ENCODE results near the gene PPP1CC. TPM values are rescaled to one million over a fixed set of nuclear protein-coding genes. Genes with fewer than 3 reads are reported as not detected.

Gene PPP1CC
- total and polyA plus RNA-seq, 2 donors (not counting 3 experiments of a cell fraction or from before 2014, with no cell fraction given) = 67.1 to 139 TPM

GRCh38 chr12:110704231-110704630 is 38.5 kb downstream of the PPP1CC start:
- FAIRE-seq (no peak), DNase-seq (ENCODE audit: low read depth, low spot score) (no peak)
- Histone ChIP-seq H3K9me3 (replicated peaks; ENCODE audit: control insufficient read depth, insufficient read depth, low read length) (no peaks in the 10 kb centered on the region), H3K4me3 (replicated peaks in 1 of 3; ENCODE audit: insufficient read depth in 1 of 3, low read depth in 1 of 3, low read length in 3 of 3) (no peak overlapping the region), H3K36me3 (ENCODE audit: control insufficient read depth in 2 of 2, extremely low read depth in 1 of 2, insufficient read depth in 2 of 2, low read length in 2 of 2) (no peaks in the 10 kb centered on the region), H3K4me1 (ENCODE audit: control insufficient read depth, extremely low read depth, insufficient read depth, low read length) (no peaks in the 10 kb centered on the region), H3K79me2 (ENCODE audit: control insufficient read depth, insufficient read depth, low read length) (no peaks in the 10 kb centered on the region), H3K27me3 (ENCODE audit: control insufficient read depth in 2 of 2, insufficient read depth in 2 of 2, low read length in 2 of 2) (no peaks in the 10 kb centered on the region), H2AFZ (ENCODE audit: low read depth, low read length) (no peak overlapping the region), H3K27ac (ENCODE audit: insufficient read depth, low read depth, low read length) (no peak overlapping the region), H3K9me1 (replicated peaks; ENCODE audit: control insufficient read depth, extremely low read depth, insufficient read depth, low read length) (no peaks in the 10 kb centered on the region), H3K9ac (replicated peaks; ENCODE audit: extremely low read depth, insufficient read depth, low read length) (no peak overlapping the region), H4K20me1 (replicated peaks; ENCODE audit: control insufficient read depth, extremely low read depth, insufficient read depth, low read length) (no peaks in the 10 kb centered on the region), H3K4me2 (ENCODE audit: insufficient read depth, low read length) (no peak overlapping the region)
- CTCF ChIA-PET = interaction anchor here (1.1 to 2.2 kb wide), 3 partner anchors 12 to 184 kb away, joined by 3 to 9 read pairs (median 4); no protein-coding TSS in a partner anchor
- TF ChIP-seq FOS (IDR thresholded peaks at IDR 0.05; ENCODE audit: borderline replicate concordance, insufficient read depth, low read length) (no peak), MYC (IDR thresholded peaks at IDR 0.05; ENCODE audit: low read depth, low read length) (no peak), GATA2 (IDR thresholded peaks at IDR 0.05; ENCODE audit: insufficient read depth, insufficient read length, low read depth, low read length) (no peak), EZH2 (IDR thresholded peaks at IDR 0.05; ENCODE audit: borderline replicate concordance, low read depth, low read length, severe bottlenecking) (no peak), MAX (IDR thresholded peaks at IDR 0.05; ENCODE audit: insufficient read depth, insufficient read length) (no peak)
- BruUV-seq (replicated peaks) = no TSS peak
- dilution Hi-C loops (cut with MboI; ENCODE audit: extremely low pct_ligation_motif_present, low sequenced_read_pairs) (no loop called here), intact Hi-C loops (cut with micrococcal nuclease) (loop anchor here (2.0 kb wide), 1 partner anchor 123 kb away; no protein-coding TSS in a partner anchor)
- POLR2A ChIA-PET = no interaction called here

- no TSS peak for BruUV-seq (replicated peaks)
- Histone ChIP-seq H3K9me1 (replicated peaks; ENCODE audit: control insufficient read depth, extremely low read depth, insufficient read depth, low read length) (no peaks in the 10 kb centered on the region), H3K9me3 (replicated peaks; ENCODE audit: control insufficient read depth, insufficient read depth, low read length) (no peaks in the 10 kb centered on the region), H3K9ac (replicated peaks; ENCODE audit: extremely low read depth, insufficient read depth, low read length) (no peak overlapping the region), H3K4me3 (replicated peaks in 1 of 3; ENCODE audit: insufficient read depth in 1 of 3, low read depth in 1 of 3, low read length in 3 of 3) (no peak overlapping the region), H3K79me2 (ENCODE audit: control insufficient read depth, insufficient read depth, low read length) (no peaks in the 10 kb centered on the region), H3K27ac (ENCODE audit: insufficient read depth, low read depth, low read length) (no peak overlapping the region), H2AFZ (ENCODE audit: low read depth, low read length) (no peak overlapping the region), H3K36me3 (ENCODE audit: control insufficient read depth in 2 of 2, extremely low read depth in 1 of 2, insufficient read depth in 2 of 2, low read length in 2 of 2) (no peaks in the 10 kb centered on the region), H3K4me2 (ENCODE audit: insufficient read depth, low read length) (no peak overlapping the region), H3K27me3 (ENCODE audit: control insufficient read depth in 2 of 2, insufficient read depth in 2 of 2, low read length in 2 of 2) (no peaks in the 10 kb centered on the region), H4K20me1 (replicated peaks; ENCODE audit: control insufficient read depth, extremely low read depth, insufficient read depth, low read length) (no peaks in the 10 kb centered on the region), H3K4me1 (ENCODE audit: control insufficient read depth, extremely low read depth, insufficient read depth, low read length) (peaks cover 5% of the 10 kb centered on the region)
- DNase-seq (ENCODE audit: low read depth, low spot score) (no peak), FAIRE-seq (no peak)
- POLR2A ChIA-PET = no interaction called here
- dilution Hi-C loops (cut with MboI; ENCODE audit: extremely low pct_ligation_motif_present, low sequenced_read_pairs) = no loop called here
- intact Hi-C loops (cut with micrococcal nuclease) = no loop called here
- CTCF ChIA-PET = no interaction called here
- TF ChIP-seq CTCF (IDR thresholded peaks at IDR 0.05; ENCODE audit: extremely low read depth in 1 of 2, insufficient read depth in 1 of 2, low read depth in 1 of 2, low read length in 2 of 2) (no peak), POLR2AphosphoS5 (IDR thresholded peaks at IDR 0.05; ENCODE audit: insufficient read depth, low read depth, low read length) (no peak), POLR2A (IDR thresholded peaks at IDR 0.05; ENCODE audit: low read depth, low read length) (no peak), GATA2 (IDR thresholded peaks at IDR 0.05; ENCODE audit: insufficient read depth, insufficient read length, low read depth, low read length) (no peak), MAX (IDR thresholded peaks at IDR 0.05; ENCODE audit: insufficient read depth, insufficient read length) (no peak), MYC (IDR thresholded peaks at IDR 0.05; ENCODE audit: low read depth, low read length) (no peak), FOS (IDR thresholded peaks at IDR 0.05; ENCODE audit: borderline replicate concordance, insufficient read depth, low read length) (no peak), EZH2 (IDR thresholded peaks at IDR 0.05; ENCODE audit: borderline replicate concordance, low read depth, low read length, severe bottlenecking) (no peak)
Observed at GRCh38 chr12:110702081-110702480, 40.6 kb downstream of the PPP1CC start.

Data from endothelial cell of umbilical vein (primary cell).